Activated CD4-positive, alpha-beta T cell treated with anti-CD3 and anti-CD28 coated beads for 1 hour (primary cell): Measurements from ENCODE around the gene PAQR7.

Source experiments
- DNase-seq: peaks from one replicate; pipeline ENCODE4 v3.0.0-alpha.2; 2020

Gene PAQR7

GRCh38 chr1:25875154-25875855 lies at the start of gene PAQR7:
Gene PAQR7 (minus strand): TSS chr1:25875708. CDS start chr1:25863839, 11,869 bp downstream.
- DNase-seq, result peak; percentile 42

- DNase-seq, result no peak
Measured at GRCh38 chr1:25924454-25924853, 48.9 kb upstream of the PAQR7 start.

GRCh38 chr1:25922971-25923552 lies 47.6 kb upstream of the PAQR7 start:
- no peak for DNase-seq

GRCh38 chr1:25922056-25922970 lies 46.8 kb upstream of the PAQR7 start:
- peak; percentile 22 for DNase-seq

GRCh38 chr1:25918615-25919014 lies 43.1 kb upstream of the PAQR7 start:
- no peak for DNase-seq

- DNase-seq, result no peak
Measured at GRCh38 chr1:25917996-25918395, 42.5 kb upstream of the PAQR7 start.

- no peak for DNase-seq
Measured at GRCh38 chr1:25916460-25916859, 41.0 kb upstream of the PAQR7 start.

GRCh38 chr1:25914074-25914995 lies 38.8 kb upstream of the PAQR7 start:
- DNase-seq, result no peak

- DNase-seq, result no peak
Measured at GRCh38 chr1:25913206-25913605, 37.7 kb upstream of the PAQR7 start.

GRCh38 chr1:25912076-25912831 lies 36.7 kb upstream of the PAQR7 start:
- no peak for DNase-seq

- no peak for DNase-seq
Measured at GRCh38 chr1:25911162-25911561, 35.7 kb upstream of the PAQR7 start.

- no peak for DNase-seq
Measured at GRCh38 chr1:25909040-25909439, 33.5 kb upstream of the PAQR7 start.

GRCh38 chr1:25908161-25908560 lies 32.7 kb upstream of the PAQR7 start:
- no peak for DNase-seq

GRCh38 chr1:25907601-25908000 lies 32.1 kb upstream of the PAQR7 start:
- no peak for DNase-seq

- no peak for DNase-seq
Measured at GRCh38 chr1:25906644-25907300, 31.3 kb upstream of the PAQR7 start.

GRCh38 chr1:25905680-25906643 lies 30.5 kb upstream of the PAQR7 start, which contains the start of gene STMN1:
Gene STMN1 (minus strand): TSS chr1:25906419. CDS start chr1:25904676, 1,743 bp downstream.
- peak; percentile 81 for DNase-seq

- DNase-seq, result peak; percentile 83
Measured at GRCh38 chr1:25904943-25905679, 29.6 kb upstream of the PAQR7 start.

GRCh38 chr1:25903986-25904385 lies 28.5 kb upstream of the PAQR7 start:
- no peak for DNase-seq

- no peak for DNase-seq
Measured at GRCh38 chr1:25902462-25902861, 27.0 kb upstream of the PAQR7 start.
